Thyroid gland (tissue), 4 donors: Measurements from ENCODE around the gene HDAC5. TPM values are rescaled to one million over a fixed set of nuclear protein-coding genes. Genes with fewer than 3 reads are reported as not detected.
"Not testable (repeated sequence)": the region's sequence is repeated elsewhere in the genome, so short reads cannot be mapped to it uniquely, and the experiment has no call there.

ENCODE experiments used
- DNase-seq, 2 donors: peaks; one replicate each; pipeline ENCODE4 v3.0.0-alpha.2; 2019
- H3K27ac ChIP-seq, 3 donors: fragments of 200-600 bp; sonication (generic); 1 replicate in 2 of 3; 2 replicates in 1 of 3; pipeline ENCODE4 v1.5.1; 2016 to 2019; ENCODE audit warnings: mild to moderate bottlenecking in 1 of 3, moderate library complexity in 1 of 3
- H3K27me3 ChIP-seq: fragments of 200-600 bp; sonication (generic); one replicate; pipeline ENCODE4 v1.5.1; 2019
- H3K36me3 ChIP-seq, 2 donors: fragments of 200-600 bp; sonication (generic); one replicate each; pipeline ENCODE4 v1.5.1; 2016 to 2019
- H3K4me1 ChIP-seq, 2 donors: fragments of 200-600 bp; sonication (generic); one replicate each; pipeline ENCODE4 v1.5.1; 2017 to 2019
- H3K4me3 ChIP-seq, 3 donors: fragments of 200-600 bp; sonication (generic); replicated peaks in 1 of 3; 1 replicate in 2 of 3; 2 replicates in 1 of 3; pipeline ENCODE4 v1.5.1; 2016; ENCODE audit warnings: mild to moderate bottlenecking in 1 of 3
- H3K9me3 ChIP-seq: fragments of 200-600 bp; sonication (generic); one replicate; pipeline ENCODE4 v1.5.1; 2017
- CTCF ChIP-seq, 6 experiments: fragments of 200-600 bp in 3 of 6; fragments of 450-650 bp in 3 of 6; sonication (generic) in 3 of 6; IDR thresholded peaks; one replicate each; pipeline ENCODE4 v1.5.1; 2016 to 2019; ENCODE audit warnings: antibody characterized with exemption in 6 of 6, mild to moderate bottlenecking in 2 of 6, inconsistent platforms in 1 of 6, moderate library complexity in 1 of 6
- POLR2A ChIP-seq, 2 donors: fragments of 450-650 bp; IDR thresholded peaks; one replicate each; pipeline ENCODE4 v1.6.1; 2017; ENCODE audit warnings: antibody characterized with exemption in 2 of 2, mild to moderate bottlenecking in 2 of 2, moderate library complexity in 1 of 2
- WGBS, 2 donors: methylation state at CpG; one replicate each; pipeline ENCODE4 v1.1.5; 2017; 5-methylcytosine and 5-hydroxymethylcytosine counted together
- intact Hi-C: fragments of 100-400 bp; cut with DNase I; formaldehyde crosslinking; loops from one replicate; pipeline ENCODE4 v1.15.1; 2023
- total RNA-seq, 4 donors: library from RNA; depleted of rRNA; stranded (reverse); fragments of >200 nt; gene quantifications; one replicate each; pipeline ENCODE4 v1.2.3, GENCODE V29; 2016

The HDAC5 gene
- total RNA-seq, 4 donors from 2014 or later: 69.5 to 142 (median 107) TPM

- intact Hi-C loops: no loop called here
- 95 to 97% methylated on average over 4 of the region's 4 CpGs for WGBS, 2 donors
- no peak overlapping the region for H3K4me3 ChIP-seq
- DNase-seq: no peak
- TF ChIP-seq POLR2A (IDR thresholded peaks at IDR 0.05) (no peak), CTCF (IDR thresholded peaks at IDR 0.05) (no peak)
- no peaks in the 10 kb centered on the region for H3K27me3 ChIP-seq
- no peaks in the 10 kb centered on the region for H3K36me3 ChIP-seq
- no peak overlapping the region for H3K27ac ChIP-seq
- no peaks in the 10 kb centered on the region for H3K4me1 ChIP-seq
- H3K9me3 ChIP-seq: no peaks in the 10 kb centered on the region
Measured at GRCh38 chr17:44149750-44150329, 26.4 kb upstream of the HDAC5 start.

- H3K36me3 ChIP-seq, H3K9me3 ChIP-seq, H3K27me3 ChIP-seq, H3K4me1 ChIP-seq, DNase-seq, H3K4me3 ChIP-seq, H3K27ac ChIP-seq, intact Hi-C loops: not testable (repeated sequence)
- WGBS, 2 donors: 91 to 98% methylated on average over 3 of the region's 3 CpGs
Measured at GRCh38 chr17:44149066-44149465, 25.6 kb upstream of the HDAC5 start.

GRCh38 chr17:44147812-44148211, 24.4 kb upstream of the HDAC5 start:
- Histone ChIP-seq H3K4me3 (no peak overlapping the region), H3K36me3 (no peaks in the 10 kb centered on the region), H3K9me3 (no peaks in the 10 kb centered on the region), H3K27ac (no peak overlapping the region), H3K27me3 (no peaks in the 10 kb centered on the region), H3K4me1 (no peaks in the 10 kb centered on the region)
- DNase-seq: peak; percentile 46 to 59
- WGBS, 2 donors: 40 to 66% methylated on average over 2 of the region's 4 CpGs
- intact Hi-C loops: no loop called here
- TF ChIP-seq POLR2A (IDR thresholded peaks at IDR 0.05) (no peak), CTCF (IDR thresholded peaks at IDR 0.05) (no peak)

- intact Hi-C loops: no loop called here
- H3K9me3 ChIP-seq: no peaks in the 10 kb centered on the region
- no peaks in the 10 kb centered on the region for H3K27me3 ChIP-seq
- H3K27ac ChIP-seq: no peak overlapping the region
- H3K4me1 ChIP-seq: peaks cover 5 to 6% of the 10 kb centered on the region in 2 donors
- TF ChIP-seq POLR2A (IDR thresholded peaks at IDR 0.05) (no peak), CTCF (IDR thresholded peaks at IDR 0.05) (no peak)
- H3K36me3 ChIP-seq: no peaks in the 10 kb centered on the region
- 34 to 36% methylated on average over 2 of the region's 2 CpGs for WGBS, 2 donors
- DNase-seq: no peak
- no peak overlapping the region for H3K4me3 ChIP-seq
Measured at GRCh38 chr17:44146375-44147346, 23.2 kb upstream of the HDAC5 start.

- intact Hi-C loops: loop anchor here (5.0 kb wide), 1 partner anchor 177 kb away; the partner anchor contains the start of gene SLC25A39
- H3K9me3 ChIP-seq: no peaks in the 10 kb centered on the region
- H3K27me3 ChIP-seq: no peaks in the 10 kb centered on the region
- no peak overlapping the region for H3K27ac ChIP-seq
- WGBS, 2 donors: 90 to 91% methylated on average over 7 of the region's 7 CpGs
- DNase-seq: no peak
- no peak for TF ChIP-seq POLR2A (IDR thresholded peaks at IDR 0.05)
- TF ChIP-seq CTCF (IDR thresholded peaks at IDR 0.05): no peak
- H3K36me3 ChIP-seq: no peaks in the 10 kb centered on the region
- no peak overlapping the region for H3K4me3 ChIP-seq
- peaks cover 8 to 10% of the 10 kb centered on the region in 2 donors for H3K4me1 ChIP-seq
Measured at GRCh38 chr17:44144966-44145739, 21.7 kb upstream of the HDAC5 start.

GRCh38 chr17:44143921-44144320, 20.5 kb upstream of the HDAC5 start:
- H3K4me3 ChIP-seq, H3K9me3 ChIP-seq, H3K27ac ChIP-seq, H3K36me3 ChIP-seq, H3K27me3 ChIP-seq, DNase-seq: not testable (repeated sequence)
- intact Hi-C loops: loop anchor here (5.0 kb wide), 1 partner anchor 178 kb away; the partner anchor contains the start of gene SLC25A39
- H3K4me1 ChIP-seq: peaks cover 8 to 10% of the 10 kb centered on the region in 2 donors
- 79 to 89% methylated on average over 8 of the region's 8 CpGs for WGBS, 2 donors
